ENCODE data around the gene BHLHA9.

GRCh38 chr17:1237471-1237870, 32.8 kb upstream of the BHLHA9 start:
- no peak for TF ChIP-seq CTCF (IDR thresholded peaks at IDR 0.05 in 4 of 5, conservative IDR thresholded peaks at IDR 0.05 in 1 of 5)
- no peak for TF ChIP-seq POLR2A (IDR thresholded peaks at IDR 0.05)

Measured in gastrocnemius medialis (tissue), 4 donors.